ENCODE measurements around the gene SESTD1.
"Not testable (repeated sequence)": the region's sequence is repeated elsewhere in the genome, so short reads cannot be mapped to it uniquely, and the experiment has no call there.

SESTD1 gene

GRCh38 chr2:179265082-179265510 lies 464 bp upstream of the SESTD1 start:
- DNase-seq (ENCODE audit: low read depth), result no peak

- DNase-seq (ENCODE audit: low read depth), result no peak
These were observed 925 bp downstream of the SESTD1 start for GRCh38 chr2:179263446-179264367.

GRCh38 chr2:179263015-179263414 lies 1.6 kb downstream of the SESTD1 start:
- no peak for DNase-seq (ENCODE audit: low read depth)

GRCh38 chr2:179262077-179262660 lies 2.5 kb downstream of the SESTD1 start:
- DNase-seq (ENCODE audit: low read depth), result no peak

GRCh38 chr2:179261151-179261825 lies 3.3 kb downstream of the SESTD1 start:
- no peak for DNase-seq (ENCODE audit: low read depth)

GRCh38 chr2:179260224-179260623 lies 4.4 kb downstream of the SESTD1 start:
- no peak for DNase-seq (ENCODE audit: low read depth)

GRCh38 chr2:179255129-179255528 lies 9.5 kb downstream of the SESTD1 start:
- no peak for DNase-seq (ENCODE audit: low read depth)

GRCh38 chr2:179253226-179253625 lies 11.4 kb downstream of the SESTD1 start:
- no peak for DNase-seq (ENCODE audit: low read depth)

- no peak for DNase-seq (ENCODE audit: low read depth)
These were observed 12.2 kb downstream of the SESTD1 start for GRCh38 chr2:179252423-179252822.

GRCh38 chr2:179251870-179252269 lies 12.8 kb downstream of the SESTD1 start:
- DNase-seq (ENCODE audit: low read depth), result no peak

GRCh38 chr2:179250848-179251504 lies 13.7 kb downstream of the SESTD1 start:
- no peak for DNase-seq (ENCODE audit: low read depth)

GRCh38 chr2:179250095-179250494 lies 14.5 kb downstream of the SESTD1 start:
- DNase-seq (ENCODE audit: low read depth), result no peak

- DNase-seq (ENCODE audit: low read depth), result no peak
These were observed 16.6 kb downstream of the SESTD1 start for GRCh38 chr2:179248024-179248348.

GRCh38 chr2:179247318-179248023 lies 17.2 kb downstream of the SESTD1 start:
- no peak for DNase-seq (ENCODE audit: low read depth)

- DNase-seq (ENCODE audit: low read depth), result not testable (repeated sequence)
These were observed 18.8 kb downstream of the SESTD1 start for GRCh38 chr2:179245843-179246242.

GRCh38 chr2:179243046-179243445 lies 21.6 kb downstream of the SESTD1 start:
- no peak for DNase-seq (ENCODE audit: low read depth)

GRCh38 chr2:179240481-179241451 lies 23.9 kb downstream of the SESTD1 start:
- no peak for DNase-seq (ENCODE audit: low read depth)

GRCh38 chr2:179239838-179240237 lies 24.8 kb downstream of the SESTD1 start:
- DNase-seq (ENCODE audit: low read depth), result no peak

- DNase-seq (ENCODE audit: low read depth), result no peak
These were observed 25.4 kb downstream of the SESTD1 start for GRCh38 chr2:179239195-179239594.

- no peak for DNase-seq (ENCODE audit: low read depth)
These were observed 26.6 kb downstream of the SESTD1 start for GRCh38 chr2:179238027-179238426.
